Left forelimb (tissue), 1 donor: ENCODE data around the gene LFNG.

ENCODE experiments used
- DNase-seq: peaks from one replicate; pipeline ENCODE4 v3.0.0-alpha.2; 2018; ENCODE audit warnings: low spot score

Gene LFNG

DNA sequence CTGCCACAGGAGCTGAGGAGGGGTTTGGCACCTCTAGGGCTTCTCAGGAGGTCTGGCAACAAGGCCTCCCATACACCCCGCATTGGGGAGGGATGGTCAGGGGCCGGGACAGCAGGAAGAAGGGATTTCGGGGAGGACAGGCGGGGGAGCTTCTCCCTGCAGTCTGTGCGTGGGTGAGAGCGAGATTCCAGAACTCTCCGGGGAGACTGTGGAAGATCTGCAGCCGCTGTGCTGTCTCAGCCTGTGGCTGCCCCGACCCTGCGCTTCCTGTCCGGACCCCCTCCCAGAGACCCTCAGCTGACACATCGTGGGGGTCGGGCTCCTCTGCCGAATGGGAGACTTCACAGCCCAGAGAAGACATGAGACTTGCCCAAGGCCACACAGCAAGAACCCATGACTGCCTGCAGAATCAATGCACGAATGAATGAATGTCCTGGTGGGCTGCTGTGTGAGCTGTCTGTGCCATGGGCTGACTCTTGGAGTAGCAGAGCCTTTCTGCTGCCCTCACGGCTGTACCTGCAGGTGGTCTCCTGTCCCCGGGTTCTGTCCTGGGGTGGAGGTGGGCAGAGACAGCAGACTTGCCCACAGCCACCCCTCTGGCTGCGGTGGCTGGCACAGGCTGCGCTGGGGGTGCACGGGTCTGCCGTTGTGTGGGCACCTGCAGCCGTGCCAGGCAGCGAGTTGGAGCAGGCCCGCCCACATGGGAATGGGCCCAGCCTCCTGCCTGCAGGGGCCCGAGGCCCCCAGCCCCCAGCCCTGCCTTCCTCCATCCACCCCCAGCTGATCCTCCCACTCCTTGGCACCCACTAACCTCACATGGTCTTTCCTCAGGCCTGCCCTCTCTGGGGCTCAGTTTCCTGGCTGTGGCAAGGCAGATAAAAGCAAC, 16.3 kb upstream of the LFNG start:
- no peak for DNase-seq

DNA sequence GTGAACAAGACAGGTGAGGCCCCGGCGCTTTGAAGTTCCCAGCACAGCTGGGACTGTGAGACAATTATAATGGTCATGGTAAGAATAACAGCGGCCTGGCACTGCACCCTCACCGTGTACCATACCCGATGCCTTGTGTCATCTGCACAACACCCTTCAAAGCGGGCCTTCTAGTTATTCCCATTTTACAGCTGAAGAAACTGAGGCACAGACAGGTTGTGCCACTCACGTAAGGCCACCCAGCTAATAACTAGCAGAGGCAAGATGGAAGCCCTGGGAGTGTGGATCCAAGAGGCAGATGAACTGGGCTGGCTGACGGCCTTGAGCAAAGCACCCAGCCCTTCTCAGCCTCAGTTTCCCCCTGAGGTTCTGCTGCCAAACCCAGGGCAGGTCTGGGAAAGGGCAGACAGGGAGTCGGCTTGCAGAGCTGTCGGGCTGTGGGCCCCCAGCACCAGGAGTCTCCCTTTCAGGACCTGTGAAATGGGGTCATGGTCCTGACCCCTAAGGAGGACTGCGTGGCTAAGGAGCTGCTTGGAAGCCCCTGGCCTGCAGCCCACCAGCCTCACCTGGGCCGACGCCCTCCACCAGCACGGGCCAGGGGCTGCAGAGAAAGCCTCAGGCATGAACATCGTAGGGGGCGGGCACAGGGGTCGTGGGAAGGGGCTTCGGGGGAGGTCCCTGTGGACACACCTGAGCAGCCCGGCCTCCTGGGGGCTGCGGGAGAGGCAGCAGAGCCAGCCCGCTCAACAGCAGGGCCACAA, 15.3 kb upstream of the LFNG start:
- DNase-seq, result no peak

DNA sequence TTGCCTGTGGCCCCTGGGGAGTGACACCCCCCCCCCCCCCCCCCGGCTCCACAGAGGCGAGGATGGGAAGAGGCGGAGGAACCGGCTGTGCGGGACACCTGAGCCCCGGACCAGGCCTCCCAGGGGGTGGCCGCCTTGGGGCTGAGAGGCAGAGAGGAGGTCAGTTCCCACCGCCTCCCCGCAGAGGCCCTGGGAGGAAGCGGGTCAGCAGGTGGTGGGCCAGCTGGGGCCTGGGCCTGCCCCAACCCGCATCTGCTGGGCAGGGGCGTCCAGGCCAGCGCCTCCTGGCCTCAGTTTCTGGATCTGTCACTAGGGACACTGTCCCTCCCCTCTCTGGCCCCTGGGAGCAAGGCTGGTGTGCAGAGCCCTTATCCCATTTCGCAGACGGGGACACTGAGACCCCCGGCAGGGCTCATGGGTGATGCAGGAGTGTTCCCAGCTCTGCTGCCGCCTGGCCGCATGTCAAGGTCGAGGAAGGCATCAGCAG, 14.6 kb upstream of the LFNG start:
- no peak for DNase-seq

DNA sequence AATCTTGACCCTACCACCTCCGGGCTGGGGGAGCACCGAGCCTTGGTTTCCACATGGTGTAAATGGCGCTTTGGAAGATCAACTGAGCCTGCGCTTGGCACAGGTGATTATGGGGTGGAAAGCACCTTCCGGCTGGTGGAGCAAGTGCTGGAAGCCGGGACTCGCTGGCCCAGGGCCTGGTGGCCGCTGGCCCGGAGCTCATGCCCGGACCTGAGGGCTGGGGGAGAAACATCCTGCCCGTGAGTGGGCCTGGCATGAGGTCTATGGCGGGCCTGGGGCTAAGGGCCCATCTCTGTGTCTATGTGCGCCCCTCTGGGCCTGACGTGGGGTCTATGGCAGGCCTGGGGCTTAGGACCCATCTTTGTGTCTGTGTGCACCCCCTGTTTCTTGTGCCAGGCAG, 14.2 kb upstream of the LFNG start:
- no peak for DNase-seq

DNA sequence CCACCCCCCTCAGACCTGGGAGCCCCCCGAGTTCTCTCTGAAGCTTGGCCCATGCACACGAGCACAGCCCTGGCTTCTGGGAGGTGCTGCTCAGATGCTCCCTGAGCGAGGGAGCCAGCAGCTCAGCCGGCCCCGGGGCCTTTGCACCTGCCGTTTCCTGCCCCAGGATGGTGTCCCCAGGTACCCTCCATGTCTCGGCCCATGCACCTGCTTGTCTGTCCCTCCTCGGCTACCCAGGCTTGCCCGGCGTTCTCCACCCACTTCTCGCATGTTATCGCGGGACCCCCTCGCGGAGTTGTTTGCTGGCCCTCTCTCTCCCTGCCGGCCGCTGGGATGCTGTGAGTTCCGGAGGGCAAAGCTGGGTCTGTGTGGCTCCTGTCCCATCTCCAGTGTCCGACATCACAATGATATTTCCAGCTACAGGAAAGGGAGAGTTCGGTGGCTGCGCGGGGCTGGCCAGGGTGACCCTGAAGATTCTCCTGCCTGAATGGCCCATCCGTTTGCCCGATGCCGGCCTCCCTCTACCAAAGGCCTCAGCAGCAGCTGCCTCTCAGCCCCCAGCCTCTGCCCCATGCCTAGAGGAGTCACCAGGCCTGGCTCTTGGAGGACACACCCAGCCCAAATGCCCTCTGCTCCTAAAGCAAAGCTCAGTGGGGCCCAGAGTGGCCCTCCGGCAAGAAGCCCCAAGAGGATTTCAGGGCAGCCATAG, 12.2 kb upstream of the LFNG start:
- no peak for DNase-seq

DNA sequence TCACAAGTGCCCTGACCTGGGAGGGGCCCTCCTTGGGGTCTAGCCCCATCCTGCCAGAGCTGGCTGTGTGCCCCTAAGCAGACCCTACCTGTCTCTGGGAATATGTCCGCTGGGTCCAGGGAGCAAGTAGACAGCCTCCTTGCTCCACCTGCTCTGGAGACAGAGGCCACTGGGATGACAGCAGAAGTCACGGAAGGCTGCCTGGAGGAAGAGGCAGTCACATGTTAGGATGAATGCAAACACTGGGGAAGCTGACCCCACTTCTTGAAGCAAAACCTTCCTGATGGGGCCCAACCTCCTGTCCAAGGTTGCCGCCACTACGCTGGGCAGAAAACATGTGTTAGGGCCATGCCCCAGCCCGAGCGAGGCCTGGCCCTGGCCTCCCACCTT, 11.7 kb upstream of the LFNG start:
- no peak for DNase-seq

DNA sequence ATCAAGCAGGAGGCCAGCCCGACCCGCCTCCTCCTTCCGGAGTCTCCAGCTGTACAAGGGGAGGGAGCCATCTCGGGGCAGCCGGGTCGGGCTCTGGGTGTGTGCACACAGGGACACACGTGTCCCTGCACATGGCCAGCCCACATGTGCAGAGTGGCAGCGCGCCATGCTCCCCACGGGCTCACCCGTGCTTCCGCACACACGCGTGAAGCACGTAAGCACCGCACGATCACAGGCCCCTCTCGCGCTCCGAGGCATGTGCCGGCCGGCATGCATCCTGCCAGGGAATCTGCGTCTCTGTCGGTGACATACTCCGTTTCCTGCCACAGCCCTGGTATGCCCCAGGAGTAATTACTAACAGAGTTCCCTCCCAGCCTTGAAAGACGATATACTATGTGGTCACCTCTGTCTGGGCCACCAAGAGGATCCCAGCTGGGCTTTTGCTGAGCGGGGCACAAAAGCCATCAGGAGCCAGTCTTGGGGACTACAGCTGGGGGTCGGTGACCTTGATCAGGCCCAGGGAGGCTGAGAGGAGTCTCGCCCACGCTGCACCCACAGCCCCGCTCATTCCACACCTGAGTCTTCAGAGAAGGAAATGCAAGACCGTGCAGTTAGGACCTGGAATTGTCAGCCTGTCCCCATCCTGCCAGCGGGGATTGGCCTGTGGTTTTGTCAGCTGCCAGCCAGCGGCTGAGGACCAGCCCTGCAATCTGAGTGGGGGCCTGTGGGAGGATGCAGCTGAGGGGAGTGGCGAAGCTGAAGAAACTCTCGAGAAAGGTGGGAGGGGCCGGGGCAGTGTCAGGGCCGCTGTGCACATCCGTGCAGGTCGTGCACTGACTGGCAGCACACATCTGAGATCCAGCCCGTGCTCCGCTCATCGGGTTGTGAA, 11.0 kb upstream of the LFNG start:
- no peak for DNase-seq

DNA sequence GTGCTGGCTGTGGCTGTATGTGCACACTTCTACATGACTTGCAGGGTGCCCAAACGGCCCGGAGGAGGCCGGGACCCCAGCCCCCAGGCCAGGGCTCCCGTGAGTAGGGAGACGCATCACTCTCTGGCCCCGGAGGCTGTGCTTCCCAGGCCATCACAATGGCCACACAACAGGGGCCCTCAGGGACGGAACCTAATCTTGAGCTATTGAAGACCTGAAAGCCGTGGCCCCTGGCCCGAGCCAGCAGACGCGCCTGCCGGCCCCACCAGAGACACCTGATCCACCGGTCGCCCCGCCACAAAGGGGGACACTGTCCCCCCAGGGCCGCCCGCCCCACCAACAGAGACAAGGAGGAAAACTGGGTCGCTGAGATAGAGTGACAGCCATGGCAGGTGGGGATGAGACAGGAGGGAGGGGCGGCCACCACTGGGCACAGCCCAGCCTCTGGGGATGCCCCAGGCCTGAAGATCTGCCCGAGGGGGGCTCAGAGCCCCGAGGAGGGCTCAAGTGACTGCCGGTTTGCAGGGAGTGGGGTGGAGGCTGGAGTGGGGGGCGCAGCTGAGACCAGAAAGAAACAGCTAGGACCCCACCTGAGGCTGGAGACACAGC, 10.2 kb upstream of the LFNG start:
- no peak for DNase-seq

DNA sequence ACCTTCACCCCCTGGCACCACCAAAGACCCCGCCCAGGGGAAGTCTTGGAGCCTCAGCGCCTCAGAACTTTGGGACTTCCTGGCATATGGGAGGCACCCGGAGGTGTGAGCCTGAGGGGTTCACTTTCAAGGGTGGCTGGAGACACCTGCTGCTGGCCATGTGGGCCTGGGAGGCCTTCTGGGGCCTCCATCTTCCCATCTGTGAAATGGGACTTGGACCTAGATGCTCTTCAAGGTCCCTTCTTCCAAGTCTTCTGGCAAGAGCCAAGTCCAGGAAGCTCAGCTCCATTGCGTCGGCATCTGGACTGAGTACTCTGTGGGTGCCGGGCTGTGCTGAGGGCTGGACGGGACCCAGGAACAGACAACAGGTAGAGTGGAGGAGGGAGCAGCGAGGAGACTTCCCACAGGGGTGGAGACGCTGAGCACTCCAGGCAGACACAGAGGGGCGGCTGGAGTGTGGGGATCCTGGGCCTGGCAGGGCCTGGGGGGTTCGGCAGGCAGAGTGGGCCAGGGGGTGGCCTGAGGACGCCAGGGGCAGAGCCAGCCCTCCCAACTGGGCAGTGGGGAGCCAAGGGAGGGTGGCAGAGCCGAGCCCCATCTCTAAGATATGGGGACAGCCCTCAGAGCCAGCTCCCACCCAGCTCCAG, 9.3 kb upstream of the LFNG start:
- DNase-seq, result no peak

DNA sequence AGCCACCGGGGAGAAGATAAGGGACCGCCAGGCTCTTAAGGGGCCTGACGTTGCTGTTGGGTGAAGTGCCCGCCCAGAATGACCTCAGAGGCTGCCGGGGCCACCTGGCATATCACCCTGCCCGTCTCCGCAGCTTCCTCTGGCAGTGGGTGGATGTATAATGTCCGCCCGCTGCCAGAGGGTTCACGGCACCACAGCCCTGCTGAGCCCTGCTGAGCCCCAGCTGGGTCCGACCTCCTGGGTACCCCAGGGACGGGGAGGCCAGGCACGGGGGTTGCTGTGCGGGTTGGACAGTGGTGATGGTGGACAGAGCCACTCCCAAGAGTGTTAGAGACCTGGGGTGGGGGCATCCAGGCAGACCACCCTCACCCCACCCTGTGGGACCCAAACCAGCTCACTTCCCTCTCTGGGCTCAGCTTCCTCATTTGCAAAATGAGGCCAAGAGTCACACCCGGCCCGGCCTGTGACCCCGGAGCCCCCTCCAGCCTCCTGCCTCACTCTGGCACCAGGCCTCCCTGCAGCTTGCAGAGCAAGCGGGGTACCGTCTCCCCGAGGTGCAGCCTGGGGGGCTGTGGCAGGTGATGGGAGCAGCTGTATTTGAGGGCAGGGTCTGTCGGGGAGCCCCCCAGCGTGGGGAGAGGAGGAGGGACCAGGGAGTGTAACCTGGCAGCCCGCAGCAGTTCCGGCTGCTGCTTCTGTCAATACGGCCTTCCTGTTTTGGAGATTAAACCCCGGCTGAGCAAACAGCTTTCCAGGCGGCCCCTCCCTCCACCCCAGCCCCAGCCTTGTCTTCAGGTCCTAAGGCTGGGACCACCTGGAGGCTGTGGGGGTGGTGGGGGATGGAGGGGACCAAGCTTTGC, 8.4 kb upstream of the LFNG start:
- DNase-seq, result no peak

DNA sequence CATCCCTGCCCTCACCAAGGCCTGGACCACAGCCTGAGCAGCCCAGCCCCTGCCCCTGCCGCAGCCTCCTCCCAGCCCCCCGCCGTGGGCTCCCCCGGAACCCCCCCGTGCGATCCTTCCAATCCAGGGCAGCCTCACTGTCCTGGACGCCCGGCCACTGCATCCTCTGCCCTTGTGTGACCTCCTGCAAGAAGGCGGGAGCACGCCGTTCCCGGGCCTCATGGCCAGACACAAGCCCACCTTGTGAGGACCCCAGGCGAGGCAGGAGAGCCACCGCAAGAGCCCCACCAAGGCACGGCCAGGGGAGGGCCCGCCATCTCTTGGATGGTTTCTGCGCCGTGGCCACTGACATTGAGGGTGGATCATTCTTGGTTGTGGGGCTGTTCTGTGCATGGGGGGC, 7.8 kb upstream of the LFNG start:
- no peak for DNase-seq

DNA sequence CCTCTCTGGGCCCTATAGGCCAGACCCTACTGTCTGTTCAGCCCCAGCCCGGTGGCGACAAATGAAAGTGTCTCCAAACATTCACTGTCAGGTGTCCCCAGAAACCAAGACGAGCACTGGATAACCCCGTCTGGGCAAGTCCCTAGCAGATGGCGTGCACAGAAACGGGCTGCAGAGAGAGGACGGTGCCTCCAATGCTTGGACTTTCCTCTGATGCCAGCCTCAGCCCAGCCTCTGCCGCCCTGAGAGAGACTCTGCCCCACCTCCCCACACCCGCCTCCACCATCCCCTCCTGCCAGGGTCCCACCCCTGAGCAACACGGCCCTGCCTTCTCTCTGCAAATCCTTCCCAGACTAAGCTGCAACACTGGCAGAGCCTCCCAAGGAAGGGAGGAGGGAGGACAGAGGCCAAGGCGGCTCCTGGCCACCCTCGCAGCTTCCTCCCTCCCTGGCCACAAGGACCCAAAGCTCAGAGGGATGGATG, 7.4 kb upstream of the LFNG start:
- DNase-seq, result no peak

DNA sequence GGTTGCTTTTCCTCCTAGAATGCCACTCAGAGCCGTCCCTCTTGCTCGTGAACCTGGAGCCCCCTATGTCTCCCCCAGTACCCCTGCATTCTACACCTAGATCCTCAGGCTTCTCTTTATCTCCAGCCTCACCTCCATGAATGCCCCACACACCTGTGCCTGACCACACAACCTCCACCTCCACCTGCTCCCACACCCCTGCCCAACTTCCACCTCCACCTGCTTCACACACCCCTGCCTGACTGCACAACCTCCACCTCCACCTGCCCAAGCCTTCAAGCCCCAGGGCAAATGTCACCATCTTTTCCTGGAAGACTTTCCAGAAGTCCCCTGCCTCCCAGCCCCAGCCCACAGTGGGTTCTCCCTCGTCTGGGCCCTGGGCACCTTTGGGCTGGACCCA, 6.9 kb upstream of the LFNG start:
- no peak for DNase-seq

DNA sequence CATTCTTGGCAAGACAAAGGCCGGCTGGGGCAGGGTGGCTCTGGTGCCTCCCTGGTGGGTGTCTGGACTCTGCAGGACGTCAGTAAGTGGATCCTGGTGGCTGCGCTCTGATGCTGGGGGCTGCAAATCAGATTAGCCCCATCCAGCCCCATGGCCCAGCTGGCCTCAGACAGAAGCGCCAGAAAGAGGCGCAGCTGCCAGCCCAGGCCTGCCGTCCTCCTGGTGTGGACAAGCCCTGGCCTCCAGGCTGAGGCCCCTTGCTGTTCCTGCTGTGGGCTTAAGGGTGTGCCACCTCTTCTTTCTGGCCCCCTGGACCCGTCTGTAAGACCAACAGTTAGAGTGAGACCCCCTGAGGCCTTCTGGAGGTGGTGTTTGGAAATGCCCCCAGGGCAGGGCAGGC, 5.9 kb upstream of the LFNG start:
- no peak for DNase-seq

DNA sequence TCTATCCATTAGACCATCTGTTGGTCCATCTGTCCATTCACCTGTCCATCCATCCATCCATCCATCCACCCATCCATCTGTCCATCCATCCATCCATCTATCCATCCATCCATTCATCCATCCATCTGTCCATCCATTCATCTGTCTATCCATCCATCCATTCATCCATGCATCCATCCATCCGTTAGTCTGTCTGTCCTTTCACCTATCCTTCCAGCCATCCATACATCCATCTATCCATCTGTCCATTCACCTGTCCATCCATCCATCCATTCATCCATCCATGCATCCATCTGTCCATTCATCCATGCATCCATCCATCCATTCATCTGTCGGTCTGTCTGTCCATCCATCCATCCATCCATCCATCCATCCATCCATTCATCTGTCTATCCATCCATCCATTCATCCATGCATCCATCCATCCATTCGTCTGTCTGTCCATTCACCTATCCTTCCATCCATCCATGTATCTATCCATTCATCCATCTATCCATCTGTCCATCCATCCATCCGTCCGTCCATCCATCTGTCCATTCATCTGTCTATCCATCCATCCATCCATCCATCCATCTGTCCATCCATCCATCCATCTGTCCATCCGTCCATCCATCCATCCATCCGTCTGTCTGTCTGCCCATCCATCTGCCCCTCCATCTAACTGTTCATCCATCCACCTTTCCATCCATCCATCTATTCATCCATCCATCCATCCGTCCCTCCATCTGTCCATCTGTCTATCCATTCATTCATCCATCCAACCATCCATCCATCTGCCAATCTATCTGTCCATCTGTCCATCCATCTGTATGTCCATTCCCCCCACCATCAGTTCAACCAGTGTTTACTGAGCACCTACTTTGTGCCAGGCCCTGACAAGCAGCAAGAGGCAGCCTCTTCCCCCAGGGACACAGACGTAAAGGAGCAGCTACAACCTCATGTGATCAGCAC, 4.8 kb upstream of the LFNG start:
- no peak for DNase-seq

DNA sequence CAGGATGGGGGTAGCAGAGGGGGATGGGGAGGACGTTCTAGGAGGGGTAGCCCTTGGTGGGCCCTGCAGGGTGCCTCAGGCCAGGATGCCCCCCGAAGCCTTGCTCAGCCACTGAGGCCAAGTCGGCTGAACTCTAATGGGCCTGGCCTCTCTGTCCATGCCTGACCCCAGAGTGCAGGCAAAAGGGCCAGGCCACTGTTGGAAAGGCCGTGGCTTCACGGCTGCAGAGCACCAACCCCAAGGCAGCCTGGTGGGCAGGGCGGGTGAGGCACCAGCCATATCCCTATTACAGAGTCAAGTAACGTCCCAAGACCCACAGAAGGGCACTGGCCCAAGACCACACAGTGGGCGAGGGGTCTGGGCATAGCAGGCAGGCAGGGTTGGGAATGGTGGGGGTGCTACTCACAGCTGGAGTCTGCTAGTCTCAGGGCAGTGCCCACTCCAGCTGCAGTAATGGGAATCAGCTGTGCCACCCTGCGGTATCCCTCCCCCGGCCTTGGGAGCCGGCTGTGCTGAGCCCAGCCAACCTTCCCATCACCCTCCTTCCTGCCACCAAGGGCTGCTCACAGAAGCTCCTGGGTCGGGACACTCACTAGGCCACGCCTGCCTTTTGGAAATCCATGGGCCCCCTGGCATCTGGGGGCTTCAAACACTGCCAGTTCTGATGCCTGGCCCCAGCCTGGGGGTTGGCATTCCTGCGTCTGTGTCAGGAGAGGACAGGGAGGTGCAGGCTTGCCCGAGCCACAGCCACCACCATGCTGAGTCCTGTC, 4.0 kb upstream of the LFNG start:
- DNase-seq, result no peak

DNA sequence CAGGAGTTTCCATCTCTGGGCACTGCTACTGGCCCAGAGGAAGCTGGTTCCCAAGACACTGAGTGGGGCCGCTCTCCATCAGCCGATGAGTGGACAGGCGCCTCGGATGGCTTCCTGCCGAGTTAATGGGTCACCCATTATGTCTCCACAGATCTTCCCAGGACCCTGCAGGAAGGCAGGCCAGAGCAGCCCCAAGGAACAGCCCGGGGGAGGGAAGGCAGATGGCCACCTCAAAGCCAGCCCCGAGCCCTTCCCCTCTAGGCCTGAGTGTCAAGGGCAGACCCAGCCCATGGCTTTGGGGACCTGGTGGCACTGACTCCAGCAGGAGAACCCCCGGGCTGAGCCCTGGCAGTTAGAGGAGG, 3.4 kb upstream of the LFNG start:
- no peak for DNase-seq

DNA sequence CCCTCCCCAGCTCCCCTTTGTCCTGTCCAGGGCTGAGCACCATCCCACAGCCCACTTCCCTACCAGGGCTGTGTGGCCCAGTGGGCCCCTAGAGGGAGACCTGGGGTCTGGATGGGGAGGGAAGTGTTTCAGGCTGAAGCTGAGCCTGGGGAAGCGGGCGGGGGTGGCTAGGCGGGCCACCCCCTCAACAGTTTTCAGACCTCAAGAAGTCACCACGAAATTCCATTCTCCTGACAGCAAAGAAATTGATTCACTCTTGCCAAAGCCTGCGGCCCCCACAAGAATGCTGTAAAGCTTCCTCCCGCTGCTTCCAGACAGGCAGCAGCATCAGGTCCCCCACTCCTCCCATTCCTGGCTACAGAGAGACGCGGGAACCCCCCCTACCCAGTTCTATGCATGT, 2.5 kb upstream of the LFNG start:
- DNase-seq, result no peak
